Measurements from ENCODE around the gene FLT3LG. TPM values are rescaled to one million over a fixed set of nuclear protein-coding genes. Genes with fewer than 3 reads are reported as not detected.

Gene FLT3LG
- polyA plus RNA-seq, 4 donors: 2.8 to 6.7 (median 4.5) TPM

- no peak for DNase-seq (ENCODE audit: low read depth in 4 of 4, low spot score in 3 of 4)
Observed at GRCh38 chr19:49507803-49508494, 33.9 kb downstream of the FLT3LG start.

DNA sequence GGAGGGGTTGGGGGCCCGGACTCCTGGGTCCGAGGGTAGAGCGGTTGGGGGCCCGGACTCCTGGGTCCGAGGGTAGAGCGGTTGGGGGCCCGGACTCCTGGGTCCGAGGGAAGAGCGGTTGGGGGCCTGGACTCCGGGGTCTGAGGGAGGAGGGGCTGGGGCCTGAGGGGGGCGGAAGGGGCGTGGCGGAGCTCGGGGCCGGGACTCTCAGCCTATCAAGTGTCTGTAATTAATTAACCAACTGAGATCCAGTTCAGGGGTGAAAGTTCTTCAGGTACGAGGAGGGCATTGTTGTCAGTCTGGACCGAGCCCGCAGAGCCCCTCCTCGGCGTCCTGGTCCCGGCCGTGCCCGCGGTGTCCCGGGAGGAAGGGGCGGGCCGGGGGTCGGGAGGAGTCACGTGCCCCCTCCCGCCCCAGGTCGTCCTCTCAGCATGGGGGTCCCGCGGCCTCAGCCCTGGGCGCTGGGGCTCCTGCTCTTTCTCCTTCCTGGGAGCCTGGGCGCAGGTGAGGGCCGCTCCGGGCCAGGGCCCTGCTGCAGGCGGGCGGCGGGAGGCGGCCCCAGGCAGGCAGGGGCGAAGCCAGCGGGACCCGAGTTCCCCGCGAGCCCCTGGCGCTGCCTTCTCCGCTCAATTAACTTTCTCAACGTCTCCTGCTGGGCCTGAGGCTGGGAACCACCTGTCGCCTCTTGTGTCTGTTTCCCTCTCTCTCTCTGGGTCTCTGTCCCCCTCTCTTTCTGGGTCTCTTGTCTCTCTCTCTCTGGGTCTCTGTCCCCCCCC is 39.1 kb downstream of the FLT3LG start:
- no peak for DNase-seq (ENCODE audit: low read depth in 4 of 4, low spot score in 3 of 4)

GRCh38 chr19:49513746-49514118 is 39.7 kb downstream of the FLT3LG start:
- no peak for DNase-seq (ENCODE audit: low read depth in 4 of 4, low spot score in 3 of 4)

DNA sequence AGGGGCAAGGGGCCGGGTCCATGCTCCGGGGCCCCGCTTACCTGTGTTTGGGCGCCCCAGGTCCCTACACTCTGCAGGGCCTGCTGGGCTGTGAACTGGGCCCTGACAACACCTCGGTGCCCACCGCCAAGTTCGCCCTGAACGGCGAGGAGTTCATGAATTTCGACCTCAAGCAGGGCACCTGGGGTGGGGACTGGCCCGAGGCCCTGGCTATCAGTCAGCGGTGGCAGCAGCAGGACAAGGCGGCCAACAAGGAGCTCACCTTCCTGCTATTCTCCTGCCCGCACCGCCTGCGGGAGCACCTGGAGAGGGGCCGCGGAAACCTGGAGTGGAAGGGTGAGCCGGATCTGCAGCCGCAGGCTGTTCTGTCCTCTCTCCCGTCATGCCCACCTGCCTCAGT is 40.1 kb downstream of the FLT3LG start:
- no peak for DNase-seq (ENCODE audit: low read depth in 4 of 4, low spot score in 3 of 4)

DNA sequence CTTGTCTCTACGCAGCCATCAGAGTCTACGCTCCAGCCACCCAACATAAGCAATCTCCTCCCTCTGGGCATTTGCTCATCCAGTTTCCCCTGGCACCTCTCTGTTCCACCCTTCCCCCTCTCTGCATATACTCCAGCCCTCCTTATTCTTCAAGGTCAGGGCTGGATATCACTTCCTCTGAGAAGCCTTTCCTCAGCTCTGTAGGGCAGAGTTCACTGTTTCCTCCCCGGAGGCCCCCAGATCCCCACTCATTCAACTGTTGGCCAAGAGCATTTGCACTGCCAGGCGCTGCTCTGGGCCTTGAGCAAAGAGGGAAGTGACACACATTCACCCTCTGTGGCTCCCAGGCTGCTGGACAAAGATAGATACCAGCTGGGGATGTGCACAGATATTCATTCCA is 41.8 kb downstream of the FLT3LG start:
- DNase-seq (ENCODE audit: low read depth in 4 of 4, low spot score in 3 of 4): no peak

DNA sequence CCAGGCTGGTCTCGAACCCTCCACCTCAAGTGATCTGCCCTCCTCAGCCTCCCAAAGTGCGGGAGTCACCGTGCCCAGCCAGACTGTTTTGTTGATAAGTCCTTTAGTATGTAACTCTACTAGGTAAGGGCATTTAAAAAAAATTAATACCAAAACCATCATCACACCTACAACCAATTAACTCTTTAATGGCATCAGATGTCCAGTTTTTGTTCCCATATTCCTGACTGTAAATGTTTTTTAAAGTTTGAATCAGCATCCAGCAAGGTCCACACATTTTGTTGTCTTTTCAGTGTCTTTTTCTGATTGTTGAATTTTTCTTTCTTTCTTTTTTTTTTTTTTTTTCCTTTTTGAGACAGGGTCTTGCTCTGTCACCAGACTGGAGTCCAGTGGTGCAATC is 44.0 kb downstream of the FLT3LG start:
- no peak for DNase-seq (ENCODE audit: low read depth in 4 of 4, low spot score in 3 of 4)

- no peak for DNase-seq (ENCODE audit: low read depth in 4 of 4, low spot score in 3 of 4)
Observed at GRCh38 chr19:49520705-49521319, 46.8 kb downstream of the FLT3LG start.

GRCh38 chr19:49524812-49525455 is 50.9 kb downstream of the FLT3LG start:
- DNase-seq (ENCODE audit: low read depth in 4 of 4, low spot score in 3 of 4): no peak

- no peak for DNase-seq (ENCODE audit: low read depth in 4 of 4, low spot score in 3 of 4)
Observed at GRCh38 chr19:49528211-49528771, 54.3 kb downstream of the FLT3LG start.

- no peak for DNase-seq (ENCODE audit: low read depth in 4 of 4, low spot score in 3 of 4)
Observed at GRCh38 chr19:49530708-49531107, 56.7 kb downstream of the FLT3LG start.

DNA sequence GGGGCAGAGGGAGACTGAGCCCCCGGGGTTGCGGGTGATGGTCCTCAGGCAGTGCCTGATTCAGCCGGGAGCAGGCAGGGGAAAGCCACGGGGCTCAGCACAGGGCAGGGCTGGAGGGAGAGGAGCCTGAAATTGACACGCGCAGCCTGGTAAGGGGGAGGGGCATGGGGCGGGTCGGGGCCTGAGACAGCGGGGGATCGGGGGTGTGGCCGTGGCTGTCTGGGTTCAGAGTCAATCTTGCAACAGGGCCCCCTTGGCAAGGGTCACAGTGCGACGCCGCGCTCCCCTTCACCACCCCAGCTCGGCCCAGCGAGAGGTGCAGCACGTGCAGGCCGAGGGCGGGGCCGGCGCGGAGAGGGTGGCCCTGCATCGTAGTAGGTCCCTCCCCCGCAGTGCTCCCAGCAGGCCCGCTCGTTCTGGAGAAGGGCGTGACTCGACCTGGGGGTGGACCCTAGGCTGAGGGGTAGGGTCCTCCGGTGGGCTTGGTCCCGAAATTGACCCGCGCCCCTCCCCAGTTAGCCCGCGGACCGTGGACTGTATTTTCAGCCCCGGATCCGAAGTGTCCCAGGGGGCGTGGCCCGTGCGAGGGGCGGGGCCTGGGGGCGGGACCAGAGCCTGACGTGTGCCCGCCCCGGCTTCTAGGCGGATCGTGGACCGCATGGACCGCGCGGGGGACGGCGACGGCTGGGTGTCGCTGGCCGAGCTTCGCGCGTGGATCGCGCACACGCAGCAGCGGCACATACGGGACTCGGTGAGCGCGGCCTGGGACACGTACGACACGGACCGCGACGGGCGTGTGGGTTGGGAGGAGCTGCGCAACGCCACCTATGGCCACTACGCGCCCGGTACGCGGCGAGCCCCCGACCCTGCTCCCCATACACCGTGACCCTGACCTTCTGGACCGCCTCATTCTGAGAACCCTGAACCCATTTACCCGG is 59.8 kb downstream of the FLT3LG start:
- no peak for DNase-seq (ENCODE audit: low read depth in 4 of 4, low spot score in 3 of 4)

- DNase-seq (ENCODE audit: low read depth in 4 of 4, low spot score in 3 of 4): no peak
Observed at GRCh38 chr19:49534632-49535385, 60.8 kb downstream of the FLT3LG start.

Other genes starting within 250 kb of the FLT3LG start
- gene SLC6A16, start 149.0 kb upstream of the FLT3LG start, polyA plus RNA-seq (ENCODE audit: insufficient read length in 4 of 4): 1 to 10 TPM; 1.8 to 5.1 (median 2.6) TPM
- 10 to 100 TPM; 30.2 to 43.6 (median 38.4) TPM for gene CD37, start 138.8 kb upstream of the FLT3LG start, polyA plus RNA-seq (ENCODE audit: insufficient read length in 4 of 4)
- gene TEAD2, start 111.8 kb upstream of the FLT3LG start, polyA plus RNA-seq (ENCODE audit: insufficient read length in 4 of 4): 100 to 1,000 TPM in 3 of 4 donors, 10 to 100 TPM in 1; 86.5 to 113 (median 104) TPM
- 1 to 10 TPM; 4.2 to 7.0 (median 5.8) TPM for gene DKKL1, start 110.3 kb upstream of the FLT3LG start, polyA plus RNA-seq (ENCODE audit: insufficient read length in 4 of 4)
- under 1 TPM in 1 of 4 donors, not detected in 3; 0.32 TPM for gene KASH5, start 86.0 kb upstream of the FLT3LG start, polyA plus RNA-seq (ENCODE audit: insufficient read length in 4 of 4)
- not detected for gene PTH2, start 50.8 kb upstream of the FLT3LG start, polyA plus RNA-seq (ENCODE audit: insufficient read length in 4 of 4)
- gene GFY, start 48.8 kb upstream of the FLT3LG start, polyA plus RNA-seq (ENCODE audit: insufficient read length in 4 of 4): not detected
- gene SLC17A7, start 32.7 kb upstream of the FLT3LG start, polyA plus RNA-seq (ENCODE audit: insufficient read length in 4 of 4): 1 to 10 TPM in 1 of 4 donors, under 1 TPM in 3; 0.29 to 3.2 (median 0.56) TPM
- 100 to 1,000 TPM in 1 of 4 donors, 10 to 100 TPM in 3; 52.5 to 104 (median 82.3) TPM for gene PIH1D1, start 22.4 kb upstream of the FLT3LG start, polyA plus RNA-seq (ENCODE audit: insufficient read length in 4 of 4)
- 10 to 100 TPM; 12.2 to 32.1 (median 16.4) TPM for gene ALDH16A1, start 21.0 kb upstream of the FLT3LG start, polyA plus RNA-seq (ENCODE audit: insufficient read length in 4 of 4)
- gene RPL13A, start 13.4 kb downstream of the FLT3LG start, polyA plus RNA-seq (ENCODE audit: insufficient read length in 4 of 4): 1,000 to 10,000 TPM; 2,432 to 3,072 (median 2,712) TPM
- 1,000 to 10,000 TPM; 2,592 to 2,856 (median 2,752) TPM for gene RPS11, start 22.2 kb downstream of the FLT3LG start, polyA plus RNA-seq (ENCODE audit: insufficient read length in 4 of 4)
- 100 to 1,000 TPM; 214 to 302 (median 275) TPM for gene FCGRT, start 38.4 kb downstream of the FLT3LG start, polyA plus RNA-seq (ENCODE audit: insufficient read length in 4 of 4)
- 100 to 1,000 TPM in 1 of 4 donors, 10 to 100 TPM in 3; 18.1 to 107 (median 23.4) TPM for gene RCN3, start 53.8 kb downstream of the FLT3LG start, polyA plus RNA-seq (ENCODE audit: insufficient read length in 4 of 4)
- gene NOSIP, start 106.3 kb downstream of the FLT3LG start, polyA plus RNA-seq (ENCODE audit: insufficient read length in 4 of 4): 10 to 100 TPM; 46.1 to 75.0 (median 57.6) TPM
- 1 to 10 TPM in 3 of 4 donors, under 1 TPM in 1; 0.52 to 7.5 (median 6.4) TPM for gene PRRG2, start 107.1 kb downstream of the FLT3LG start, polyA plus RNA-seq (ENCODE audit: insufficient read length in 4 of 4)
- 10 to 100 TPM; 15.4 to 31.1 (median 20.3) TPM for gene PRR12, start 117.0 kb downstream of the FLT3LG start, polyA plus RNA-seq (ENCODE audit: insufficient read length in 4 of 4)
- gene RRAS, start 165.9 kb downstream of the FLT3LG start, polyA plus RNA-seq (ENCODE audit: insufficient read length in 4 of 4): 10 to 100 TPM; 20.1 to 49.9 (median 26.6) TPM
- gene SCAF1, start 168.0 kb downstream of the FLT3LG start, polyA plus RNA-seq (ENCODE audit: insufficient read length in 4 of 4): 10 to 100 TPM; 28.7 to 45.5 (median 31.3) TPM
- gene IRF3, start 191.6 kb downstream of the FLT3LG start, polyA plus RNA-seq (ENCODE audit: insufficient read length in 4 of 4): 10 to 100 TPM; 39.3 to 84.9 (median 47.1) TPM
- gene BCL2L12, start 191.7 kb downstream of the FLT3LG start, polyA plus RNA-seq (ENCODE audit: insufficient read length in 4 of 4): 10 to 100 TPM; 20.6 to 36.1 (median 22.4) TPM
- 100 to 1,000 TPM; 161 to 255 (median 205) TPM for gene PRMT1, start 203.1 kb downstream of the FLT3LG start, polyA plus RNA-seq (ENCODE audit: insufficient read length in 4 of 4)
- gene ADM5, start 215.4 kb downstream of the FLT3LG start, polyA plus RNA-seq (ENCODE audit: insufficient read length in 4 of 4): 1 to 10 TPM in 2 of 4 donors, under 1 TPM in 2; 0.74 to 2.1 (median 1.1) TPM
- 10 to 100 TPM; 10.9 to 22.8 (median 16.1) TPM for gene CPT1C, start 216.9 kb downstream of the FLT3LG start, polyA plus RNA-seq (ENCODE audit: insufficient read length in 4 of 4)